NCI-H1105 (cell line): Measurements from ENCODE around the gene KLK1.

Source experiments
- DNase-seq: peaks from one replicate; lab custom pipeline; 2025; lab: John Stamatoyannopoulos, UW

Gene KLK1

DNA sequence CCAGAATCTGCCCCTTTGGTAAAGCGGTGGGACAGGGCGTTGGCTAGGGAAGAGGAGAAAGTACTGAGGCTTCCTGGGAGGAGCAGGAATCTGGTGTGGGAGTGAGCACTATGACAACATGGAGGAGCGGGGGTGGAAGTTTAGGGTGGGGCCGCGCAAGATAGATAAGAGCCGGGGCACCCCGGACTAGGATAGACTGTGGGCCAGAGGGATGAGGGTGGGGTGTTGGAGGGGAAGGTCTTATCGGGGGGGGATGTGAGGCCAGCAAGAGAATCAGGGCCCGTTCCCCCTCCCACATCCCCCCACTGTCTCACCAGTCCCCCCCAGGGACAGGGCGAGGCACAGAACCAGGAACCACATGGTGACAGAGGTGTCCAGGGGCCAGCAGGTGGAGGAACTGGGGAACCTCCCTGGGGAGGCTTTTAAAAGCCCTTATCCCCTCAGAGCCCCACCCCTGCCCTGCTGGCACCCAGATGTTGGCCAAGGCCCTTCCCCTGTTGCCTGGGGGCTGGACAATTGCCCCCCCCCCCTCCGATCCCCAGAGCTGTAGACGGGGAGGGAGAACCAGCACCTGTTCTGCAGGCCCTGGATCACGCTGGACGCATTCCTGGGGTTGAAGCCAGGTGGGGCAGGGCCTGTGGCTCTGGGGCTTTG lies at the start of gene KLK1:
Gene KLK1, minus strand, starts transcription at position 399 of the 654 bp plus-strand sequence. Its CDS starts 39 bp downstream, at position 360.
- no peak for DNase-seq

DNA sequence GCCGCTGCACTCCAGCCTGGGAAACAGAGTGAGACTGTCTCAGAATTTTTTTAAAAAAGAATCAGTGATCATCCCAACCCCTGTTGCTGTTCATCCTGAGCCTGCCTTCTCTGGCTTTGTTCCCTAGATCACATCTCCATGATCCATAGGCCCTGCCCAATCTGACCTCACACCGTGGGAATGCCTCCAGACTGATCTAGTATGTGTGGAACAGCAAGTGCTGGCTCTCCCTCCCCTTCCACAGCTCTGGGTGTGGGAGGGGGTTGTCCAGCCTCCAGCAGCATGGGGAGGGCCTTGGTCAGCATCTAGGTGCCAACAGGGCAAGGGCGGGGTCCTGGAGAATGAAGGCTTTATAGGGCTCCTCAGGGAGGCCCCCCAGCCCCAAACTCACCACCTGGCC lies 49.5 kb upstream of the KLK1 start, which contains the start of gene KLK2:
Gene KLK2, plus strand, starts transcription at position 384 of the 400 bp plus-strand sequence. CDS start 35 bp downstream, outside the sequence.
- no peak for DNase-seq

DNA sequence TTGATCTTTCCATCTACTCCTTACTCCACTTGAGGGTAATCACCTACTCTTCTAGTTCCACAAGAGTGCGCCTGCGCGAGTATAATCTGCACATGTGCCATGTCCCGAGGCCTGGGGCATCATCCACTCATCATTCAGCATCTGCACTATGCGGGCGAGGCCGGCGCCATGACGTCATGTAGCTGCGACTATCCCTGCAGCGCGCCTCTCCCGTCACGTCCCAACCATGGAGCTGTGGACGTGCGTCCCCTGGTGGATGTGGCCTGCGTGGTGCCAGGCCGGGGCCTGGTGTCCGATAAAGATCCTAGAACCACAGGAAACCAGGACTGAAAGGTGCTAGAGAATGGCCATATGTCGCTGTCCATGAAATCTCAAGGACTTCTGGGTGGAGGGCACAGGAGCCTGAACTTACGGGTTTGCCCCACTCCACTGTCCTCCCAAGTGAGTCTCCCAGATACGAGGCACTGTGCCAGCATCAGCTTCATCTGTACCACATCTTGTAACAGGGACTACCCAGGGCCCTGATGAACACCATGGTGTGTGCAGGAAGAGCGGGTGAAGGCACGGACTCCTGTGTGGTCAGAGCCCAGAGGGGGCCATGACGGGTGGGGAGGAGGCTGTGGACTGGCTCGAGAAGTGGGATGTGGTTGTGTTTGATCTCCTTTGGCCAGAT lies 47.0 kb upstream of the KLK1 start:
- no peak for DNase-seq

GRCh38 chr19:50869479-50869878 lies 45.9 kb upstream of the KLK1 start:
- no peak for DNase-seq

GRCh38 chr19:50861496-50862286 lies 38.1 kb upstream of the KLK1 start:
- DNase-seq = no peak

DNA sequence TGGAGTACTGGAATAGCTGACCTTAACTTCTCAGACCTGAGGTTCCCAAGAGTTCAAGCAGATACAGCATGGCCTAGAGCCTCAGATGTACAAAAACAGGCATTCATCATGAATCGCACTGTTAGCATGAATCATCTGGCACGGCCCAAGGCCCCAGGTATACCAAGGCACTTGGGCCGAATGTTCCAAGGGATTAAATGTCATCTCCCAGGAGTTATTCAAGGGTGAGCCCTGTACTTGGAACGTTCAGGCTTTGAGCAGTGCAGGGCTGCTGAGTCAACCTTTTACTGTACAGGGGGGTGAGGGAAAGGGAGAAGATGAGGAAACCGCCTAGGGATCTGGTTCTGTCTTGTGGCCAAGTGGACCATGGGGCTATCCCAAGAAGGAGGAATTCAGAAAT lies 37.4 kb upstream of the KLK1 start:
- no peak for DNase-seq

GRCh38 chr19:50859849-50860248 lies 36.3 kb upstream of the KLK1 start:
- DNase-seq = no peak

- DNase-seq = peak; percentile 77
Measured at GRCh38 chr19:50858886-50859285, 35.3 kb upstream of the KLK1 start.

- no peak for DNase-seq
Measured at GRCh38 chr19:50857366-50857765, 33.8 kb upstream of the KLK1 start.

- DNase-seq = no peak
Measured at GRCh38 chr19:50854636-50855410, 31.2 kb upstream of the KLK1 start, which contains the start of gene KLK3. KLK3 (plus strand) TSS chr19:50854915; CDS start chr19:50854956, 41 bp downstream.

GRCh38 chr19:50851620-50852019 lies 28.0 kb upstream of the KLK1 start:
- no peak for DNase-seq

- DNase-seq = no peak
Measured at GRCh38 chr19:50850738-50851137, 27.2 kb upstream of the KLK1 start.

DNA sequence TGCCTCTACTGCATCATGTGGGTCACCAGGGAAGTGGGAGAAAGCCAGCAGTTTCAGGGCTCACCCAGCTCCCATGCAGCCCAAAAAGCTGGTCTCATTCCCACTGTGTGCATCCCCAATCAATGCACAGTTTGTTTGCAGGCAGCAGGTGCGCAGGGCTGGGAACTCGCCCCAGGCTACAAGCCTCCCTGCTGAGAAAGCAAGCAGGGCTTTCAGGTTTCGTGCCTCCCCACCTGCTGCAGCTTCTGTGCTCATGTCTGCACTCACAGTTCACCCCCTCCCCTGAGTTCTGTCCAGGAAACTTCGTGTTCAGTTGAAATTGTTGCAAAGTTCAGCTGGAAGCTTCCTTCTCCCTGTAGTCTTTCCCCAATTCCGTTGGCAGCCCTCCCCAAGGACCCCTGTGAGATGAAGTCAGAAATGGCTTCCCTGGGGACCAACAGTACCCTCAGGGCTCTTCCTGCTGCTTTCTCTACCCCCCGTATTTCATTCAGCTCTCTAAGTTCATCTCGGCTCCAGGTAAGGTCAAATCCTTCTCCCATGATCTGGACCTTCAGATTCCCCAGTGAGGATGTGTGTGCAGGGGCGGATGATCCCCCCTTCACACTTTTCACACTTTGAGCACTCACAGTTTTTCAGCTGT lies 20.8 kb upstream of the KLK1 start:
- DNase-seq = peak; percentile 26

DNA sequence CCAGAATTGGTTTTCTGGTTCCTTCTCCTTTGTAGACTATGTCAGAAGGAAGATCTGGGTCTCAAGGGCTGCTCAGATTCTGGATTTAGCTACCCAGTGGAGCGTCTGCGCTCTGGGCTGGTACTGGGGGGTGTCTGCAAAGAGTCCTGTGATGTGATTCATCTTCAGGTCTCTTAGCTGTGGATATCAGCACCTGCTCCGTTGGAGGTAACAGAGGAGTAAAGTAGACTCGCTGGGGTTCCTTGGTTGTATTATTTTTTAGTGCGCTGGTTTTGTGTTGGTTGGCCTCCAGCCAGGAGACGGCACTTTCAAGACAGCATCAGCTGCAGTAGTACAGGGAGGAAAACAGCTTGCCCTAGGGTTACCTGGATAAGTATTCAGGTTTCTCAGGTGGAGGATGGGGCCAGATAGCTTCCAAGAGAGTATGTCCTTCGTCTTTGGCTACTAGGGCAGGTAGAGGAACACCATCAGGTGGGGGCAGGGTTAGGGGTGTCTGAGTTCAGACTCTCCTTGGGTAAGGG lies 20.2 kb upstream of the KLK1 start:
- no peak for DNase-seq

GRCh38 chr19:50843205-50843604 lies 19.6 kb upstream of the KLK1 start:
- DNase-seq = no peak

DNA sequence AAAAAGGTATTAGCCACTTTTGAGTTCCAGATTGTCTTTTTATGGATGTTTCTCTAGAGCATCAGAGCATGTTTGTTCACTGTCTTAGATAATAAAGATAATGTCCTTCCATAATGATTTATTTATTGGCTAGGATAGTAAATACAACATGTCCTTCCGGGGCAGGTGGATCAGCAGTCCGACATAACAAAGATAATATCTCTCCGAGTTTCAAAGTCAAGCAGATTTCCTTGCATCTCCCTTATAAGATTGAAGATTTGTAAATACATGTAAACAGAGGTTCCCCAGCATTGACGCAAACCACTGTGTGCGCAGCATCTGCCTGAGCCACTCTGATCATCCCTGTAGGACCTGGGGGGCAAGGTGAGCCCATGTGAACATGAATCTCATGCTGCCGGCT lies 18.5 kb upstream of the KLK1 start:
- DNase-seq = no peak

- no peak for DNase-seq
Measured at GRCh38 chr19:50839712-50840655, 16.4 kb upstream of the KLK1 start.

DNA sequence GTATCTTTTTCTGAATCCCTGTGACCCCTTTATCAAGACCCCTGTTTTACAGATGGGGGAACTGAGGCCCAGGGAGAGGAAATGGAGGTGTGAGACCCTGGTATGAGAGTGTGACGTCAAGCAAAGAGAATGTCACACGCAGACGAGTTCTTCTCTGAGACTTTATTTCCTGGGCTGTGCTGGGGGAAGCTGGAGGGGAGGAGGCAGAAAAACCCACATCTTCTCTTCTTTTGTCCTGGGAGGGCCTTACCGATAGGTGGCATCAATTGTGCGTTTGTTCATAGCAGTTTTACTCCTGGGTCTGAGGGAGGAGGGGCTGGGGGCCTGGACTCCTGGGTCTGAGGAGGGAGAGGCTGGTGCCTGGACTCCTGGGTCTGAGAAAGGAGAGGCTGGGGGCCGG lies 14.7 kb upstream of the KLK1 start:
- no peak for DNase-seq

GRCh38 chr19:50837300-50837699 lies 13.7 kb upstream of the KLK1 start:
- DNase-seq = no peak

DNA sequence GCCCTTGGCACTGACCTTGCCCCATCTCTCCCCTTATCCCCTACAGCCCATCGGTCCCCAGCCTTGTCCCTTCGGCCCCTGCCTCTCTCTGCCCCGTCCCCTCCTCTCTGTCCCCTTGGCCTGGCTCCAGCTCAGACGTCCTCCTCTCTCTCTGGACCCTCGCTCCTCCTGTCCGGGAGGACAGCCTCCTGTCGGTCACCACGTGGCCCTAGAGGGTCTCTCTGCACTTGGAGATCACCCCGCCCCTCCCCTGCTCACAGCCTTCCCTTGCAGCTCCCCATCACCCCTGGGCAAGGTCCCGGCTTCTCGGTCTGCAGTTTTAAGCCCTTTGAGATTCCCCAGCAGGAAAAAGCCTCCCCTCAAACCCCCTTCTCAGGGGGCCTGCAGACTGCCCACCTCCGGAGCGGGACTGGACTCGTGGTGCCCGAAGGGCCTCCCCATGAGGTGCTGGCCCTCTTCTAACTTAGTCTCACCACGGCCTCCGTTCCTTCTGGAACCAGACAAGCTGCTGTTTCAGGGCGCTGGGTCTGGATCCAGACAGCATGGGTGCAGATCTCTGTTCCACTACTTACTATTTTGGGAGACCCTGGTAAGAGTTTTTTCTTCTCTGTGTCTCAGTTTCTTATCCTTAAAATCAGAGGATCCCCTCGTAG lies 13.1 kb upstream of the KLK1 start:
- no peak for DNase-seq
